ENCODE measurements around the gene RSPH9.

GRCh38 chr6:43628393-43629103 lies 16.3 kb upstream of the RSPH9 start:
- TF ChIP-seq, protein P1, sequence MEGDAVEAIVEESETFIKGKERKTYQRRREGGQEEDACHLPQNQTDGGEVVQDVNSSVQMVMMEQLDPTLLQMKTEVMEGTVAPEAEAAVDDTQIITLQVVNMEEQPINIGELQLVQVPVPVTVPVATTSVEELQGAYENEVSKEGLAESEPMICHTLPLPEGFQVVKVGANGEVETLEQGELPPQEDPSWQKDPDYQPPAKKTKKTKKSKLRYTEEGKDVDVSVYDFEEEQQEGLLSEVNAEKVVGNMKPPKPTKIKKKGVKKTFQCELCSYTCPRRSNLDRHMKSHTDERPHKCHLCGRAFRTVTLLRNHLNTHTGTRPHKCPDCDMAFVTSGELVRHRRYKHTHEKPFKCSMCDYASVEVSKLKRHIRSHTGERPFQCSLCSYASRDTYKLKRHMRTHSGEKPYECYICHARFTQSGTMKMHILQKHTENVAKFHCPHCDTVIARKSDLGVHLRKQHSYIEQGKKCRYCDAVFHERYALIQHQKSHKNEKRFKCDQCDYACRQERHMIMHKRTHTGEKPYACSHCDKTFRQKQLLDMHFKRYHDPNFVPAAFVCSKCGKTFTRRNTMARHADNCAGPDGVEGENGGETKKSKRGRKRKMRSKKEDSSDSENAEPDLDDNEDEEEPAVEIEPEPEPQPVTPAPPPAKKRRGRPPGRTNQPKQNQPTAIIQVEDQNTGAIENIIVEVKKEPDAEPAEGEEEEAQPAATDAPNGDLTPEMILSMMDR (conservative IDR thresholded peaks at IDR 0.05; ENCODE audit: low read depth, low read length), result no peak
- TF ChIP-seq EZH2 (IDR thresholded peaks at IDR 0.05; ENCODE audit: low read length, unreplicated experiment), result no peak

Data from PC-3 (cell line).